Daoy (cell line): Measurements from ENCODE around the gene LRRC27. TPM values are rescaled to one million over a fixed set of nuclear protein-coding genes. Genes with fewer than 3 reads are reported as not detected.

Experiments
- DNase-seq: peaks from one replicate; pipeline ENCODE4 v3.0.0-alpha.2; 2015; ENCODE audit warnings: low read depth
- total RNA-seq: library from RNA; depleted of rRNA; stranded (reverse); fragments of >200 nt; shearing (Covaris generic); gene quantifications from 2 replicates; pipeline ENCODE4 v1.2.3, GENCODE V29; 2014; rRNA removed

The LRRC27 gene
- total RNA-seq, 1 experiment from 2014 or later: 4.6 TPM

GRCh38 chr10:132427006-132427771 is 95.2 kb downstream of the LRRC27 start:
- no peak for DNase-seq

DNA sequence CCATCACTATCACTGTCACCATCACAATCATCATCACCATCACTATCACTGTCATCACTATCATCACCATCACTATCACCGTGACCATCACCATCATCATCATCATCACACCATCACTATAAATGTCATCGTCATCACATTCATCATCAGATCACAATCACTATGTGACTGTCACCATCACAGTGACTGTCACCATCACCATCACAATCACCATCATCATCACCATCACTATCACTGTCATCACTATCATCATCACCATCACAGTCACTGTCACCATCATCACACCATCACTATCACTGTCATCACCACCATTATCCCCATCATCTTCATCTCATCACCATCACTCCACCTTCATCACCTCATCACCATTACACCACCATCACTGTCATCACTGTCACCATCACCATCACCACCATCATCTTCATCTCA is 96.0 kb downstream of the LRRC27 start:
- no peak for DNase-seq

GRCh38 chr10:132428486-132428995 is 96.5 kb downstream of the LRRC27 start:
- DNase-seq: no peak

Other genes starting within 250 kb of the LRRC27 start
- 6.7 and 7.1 TPM in 2 replicates for gene DPYSL4, start 145.2 kb upstream of the LRRC27 start, total RNA-seq
- 6.4 and 9.3 TPM in 2 replicates for gene STK32C, start 24.2 kb upstream of the LRRC27 start, total RNA-seq
- gene PWWP2B, start 65.0 kb downstream of the LRRC27 start, total RNA-seq: 6.7 and 9.5 TPM in 2 replicates
- gene INPP5A, start 205.6 kb downstream of the LRRC27 start, total RNA-seq: 26.8 and 32.1 TPM in 2 replicates